Measurements from ENCODE around the gene ATAD1.

DNA sequence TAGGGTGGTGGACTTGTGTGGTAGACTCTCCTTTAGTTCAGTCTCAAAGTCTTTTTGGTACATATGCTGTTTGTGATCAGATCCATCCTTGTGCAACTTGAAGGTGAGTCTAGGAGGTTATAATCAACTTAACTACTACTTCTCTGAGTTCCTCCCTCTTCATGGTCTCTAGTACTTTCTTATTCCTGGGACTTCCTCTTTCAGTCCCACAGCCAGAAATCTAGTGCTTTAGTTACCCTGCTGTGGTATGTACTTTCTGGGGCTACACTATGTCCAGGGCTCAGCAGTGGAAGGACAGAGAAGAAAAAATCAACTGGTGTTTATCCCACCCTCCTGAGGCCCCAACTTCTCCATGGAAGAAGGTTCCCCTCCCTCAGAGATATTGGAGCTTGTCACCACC is 19.4 kb upstream of the ATAD1 start:
- no peak for TF ChIP-seq CTCF (IDR thresholded peaks at IDR 0.05; ENCODE audit: low read depth, low read length)
- no peak for TF ChIP-seq EZH2phosphoT487 (IDR thresholded peaks at IDR 0.05; ENCODE audit: low read depth)
